ENCODE results near the gene PRKCA. TPM values are rescaled to one million over a fixed set of nuclear protein-coding genes. Genes with fewer than 3 reads are reported as not detected.
A peak's percentile ranks its signal among the peaks of the same experiment; 100 is the strongest.

PRKCA gene
- total RNA-seq, 3 donors from 2014 or later (not counting 1 experiment from before 2014, with no cell fraction given): 19.6 to 29.0 (median 20.4) TPM

- intact Hi-C loops (cut with micrococcal nuclease): no loop called here
- DNase-seq: no peak
- Histone ChIP-seq H3K36me3 (ENCODE audit: control insufficient read depth, insufficient read depth, low read length) (peaks cover 8% of the 10 kb centered on the region), H3K4me1 (ENCODE audit: control insufficient read depth, insufficient read depth, low read length) (peaks cover 21% of the 10 kb centered on the region), H3K27me3 (ENCODE audit: control insufficient read depth, insufficient read depth, low read length) (no peaks in the 10 kb centered on the region), H3K27ac (ENCODE audit: low read length) (no peak overlapping the region), H3K9me3 (ENCODE audit: control insufficient read depth, insufficient read depth, low read length) (no peaks in the 10 kb centered on the region), H3K4me3 (ENCODE audit: low read length) (no peak overlapping the region)
- 94% methylated on average over 7 of the region's 7 CpGs for WGBS (ENCODE audit: insufficient coverage)
- no peak overlapping the region for H3K4me3 Mint-ChIP-seq
- H3K4me1 Mint-ChIP-seq: peaks cover 18 to 21% of the 10 kb centered on the region in 2 donors
- no peak overlapping the region for H3K27ac Mint-ChIP-seq
- H3K27me3 Mint-ChIP-seq (ENCODE audit: low read depth in 2 of 2): no peaks in the 10 kb centered on the region
- H3K9me3 Mint-ChIP-seq: no peaks in the 10 kb centered on the region
- TF ChIP-seq CTCF (IDR thresholded peaks at IDR 0.05): no peak
- no peaks in the 10 kb centered on the region for H3K36me3 Mint-ChIP-seq
- no peak for ATAC-seq
These were observed 345.1 kb downstream of the PRKCA start for GRCh38 chr17:66647391-66647983.

GRCh38 chr17:66649818-66650543, 347.6 kb downstream of the PRKCA start:
- H3K4me3 Mint-ChIP-seq: peak overlapping the region; percentile 75
- peaks cover 19 to 21% of the 10 kb centered on the region in 2 donors for H3K4me1 Mint-ChIP-seq
- TF ChIP-seq CTCF (IDR thresholded peaks at IDR 0.05): no peak
- ATAC-seq (peak; percentile 69 to 86 (median 80)), DNase-seq (peak in 1 of 2 donors; percentile 36)
- Histone ChIP-seq H3K4me3 (ENCODE audit: low read length) (no peak overlapping the region), H3K36me3 (ENCODE audit: control insufficient read depth, insufficient read depth, low read length) (peaks cover 8% of the 10 kb centered on the region), H3K9me3 (ENCODE audit: control insufficient read depth, insufficient read depth, low read length) (no peaks in the 10 kb centered on the region), H3K4me1 (ENCODE audit: control insufficient read depth, insufficient read depth, low read length) (peaks cover 21% of the 10 kb centered on the region), H3K27ac (ENCODE audit: low read length) (peak overlapping the region; percentile 32), H3K27me3 (ENCODE audit: control insufficient read depth, insufficient read depth, low read length) (no peaks in the 10 kb centered on the region)
- H3K27ac Mint-ChIP-seq: peak overlapping the region; percentile 77 to 80
- H3K27me3 Mint-ChIP-seq (ENCODE audit: low read depth in 2 of 2): no peaks in the 10 kb centered on the region
- intact Hi-C loops (cut with micrococcal nuclease): no loop called here
- H3K9me3 Mint-ChIP-seq: no peaks in the 10 kb centered on the region
- H3K36me3 Mint-ChIP-seq: no peaks in the 10 kb centered on the region
- WGBS (ENCODE audit: insufficient coverage): 49% methylated on average over 9 of the region's 12 CpGs

- intact Hi-C loops (cut with micrococcal nuclease): no loop called here
- peaks cover 4% of the 10 kb centered on the region for H3K36me3 ChIP-seq (ENCODE audit: control insufficient read depth, insufficient read depth, low read length)
- no peak for TF ChIP-seq CTCF (IDR thresholded peaks at IDR 0.05)
- no peaks in the 10 kb centered on the region for H3K9me3 Mint-ChIP-seq
- H3K27ac Mint-ChIP-seq: peak overlapping the region; percentile 77 to 80
- DNase-seq (no peak), ATAC-seq (peak; percentile 38 to 47 (median 47))
- no peaks in the 10 kb centered on the region for H3K36me3 Mint-ChIP-seq
- H3K4me3 Mint-ChIP-seq: peak overlapping the region; percentile 75
- H3K4me1 ChIP-seq (ENCODE audit: control insufficient read depth, insufficient read depth, low read length): peaks cover 21% of the 10 kb centered on the region
- WGBS (ENCODE audit: insufficient coverage): 58% methylated on average over 5 of the region's 5 CpGs
- H3K9me3 ChIP-seq (ENCODE audit: control insufficient read depth, insufficient read depth, low read length): no peaks in the 10 kb centered on the region
- H3K27me3 Mint-ChIP-seq (ENCODE audit: low read depth in 2 of 2): no peaks in the 10 kb centered on the region
- H3K27me3 ChIP-seq (ENCODE audit: control insufficient read depth, insufficient read depth, low read length): no peaks in the 10 kb centered on the region
- H3K4me3 ChIP-seq (ENCODE audit: low read length): no peak overlapping the region
- peak overlapping the region; percentile 23 for H3K27ac ChIP-seq (ENCODE audit: low read length)
- H3K4me1 Mint-ChIP-seq: peaks cover 21 to 24% of the 10 kb centered on the region in 2 donors
These were observed 348.1 kb downstream of the PRKCA start for GRCh38 chr17:66650544-66650877.
